ENCODE results near the gene MAPRE2. TPM values are rescaled to one million over a fixed set of nuclear protein-coding genes. Genes with fewer than 3 reads are reported as not detected.

MAPRE2 gene
- total RNA-seq, 1 experiment from 2014 or later = 29.4 TPM

DNA sequence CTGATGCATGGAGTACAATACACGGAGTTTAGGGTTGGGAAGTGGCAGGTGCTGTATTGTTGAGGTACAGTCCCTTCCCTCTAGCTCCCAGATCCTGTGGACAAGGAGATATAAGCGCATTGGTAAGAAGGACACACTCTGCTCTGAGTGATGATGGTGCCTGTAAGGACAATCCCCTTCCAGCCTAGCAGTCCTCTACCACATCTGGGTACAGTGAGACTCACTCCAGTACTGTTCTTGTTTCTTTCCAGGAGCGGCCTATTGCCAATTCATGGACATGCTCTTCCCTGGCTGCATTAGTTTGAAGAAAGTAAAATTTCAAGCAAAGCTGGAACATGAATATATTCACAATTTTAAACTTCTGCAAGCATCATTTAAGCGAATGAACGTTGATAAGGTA is 56.0 kb downstream of the MAPRE2 start:
- Histone ChIP-seq H4K20me1 (ENCODE audit: control insufficient read depth, insufficient read depth, insufficient read length) (no peaks in the 10 kb centered on the region), H3K56ac (ENCODE audit: insufficient read length, low read depth, low read length) (no peak overlapping the region), H4K91ac (ENCODE audit: insufficient read length, low read depth, low read length) (no peak overlapping the region), H3K27ac (ENCODE audit: insufficient read length, low read depth, low read length) (no peak overlapping the region), H2BK12ac (ENCODE audit: insufficient read length, low read depth, low read length) (no peak overlapping the region), H3K4me1 (ENCODE audit: insufficient read depth, low read length) (no peaks in the 10 kb centered on the region), H2AK5ac (ENCODE audit: insufficient read length, low read length) (no peak overlapping the region), H2BK20ac (ENCODE audit: low read depth, low read length, poor library complexity, severe bottlenecking) (no peak overlapping the region), H3K18ac (ENCODE audit: insufficient read length, low read depth, low read length) (no peak overlapping the region), H3K4me2 (ENCODE audit: insufficient read depth, insufficient read length, low read length) (no peak overlapping the region), H2AFZ (ENCODE audit: low read length) (no peak overlapping the region), H3K4ac (ENCODE audit: low read depth, low read length) (no peak overlapping the region), H3K14ac (ENCODE audit: insufficient read depth, low read length) (no peak overlapping the region), H4K5ac (ENCODE audit: insufficient read length, low read depth, low read length) (no peak overlapping the region), H3K23me2 (ENCODE audit: insufficient read length, low read depth, low read length, poor library complexity, severe bottlenecking) (no peaks in the 10 kb centered on the region), H2BK120ac (ENCODE audit: low read depth, low read length, poor library complexity, severe bottlenecking) (no peak overlapping the region), H2BK5ac (ENCODE audit: insufficient read length, low read length) (no peak overlapping the region), H3K9ac (ENCODE audit: extremely low read depth, insufficient read length, low read length) (no peak overlapping the region), H4K8ac (replicated peaks; ENCODE audit: insufficient read length, low read depth, low read length) (no peak overlapping the region), H3K79me2 (ENCODE audit: insufficient read depth, low read length) (no peaks in the 10 kb centered on the region), H3K79me1 (ENCODE audit: insufficient read depth, low read depth, low read length, poor library complexity, severe bottlenecking) (no peaks in the 10 kb centered on the region), H2BK15ac (ENCODE audit: low read depth, low read length) (no peak overlapping the region), H3T11ph (ENCODE audit: low read length) (no peak overlapping the region), H3K23ac (ENCODE audit: insufficient read length, low read depth, low read length) (no peak overlapping the region), H3K27me3 (ENCODE audit: insufficient read depth, low read length) (no peaks in the 10 kb centered on the region), H3K9me3 (ENCODE audit: control insufficient read depth, low read depth, low read length) (no peaks in the 10 kb centered on the region)
- no CpG with 5 or more reads among the region's 5 CpGs for WGBS (ENCODE audit: extremely low coverage, insufficient read length, low lambda C conversion rate)
- Mint-ChIP-seq H3K27ac (no peak overlapping the region), H3K27me3 (ENCODE audit: low read depth) (no peaks in the 10 kb centered on the region), H3K4me1 (no peaks in the 10 kb centered on the region), H3K4me3 (no peak overlapping the region), H3K9me3 (no peaks in the 10 kb centered on the region), H3K36me3 (ENCODE audit: insufficient read depth in 1 of 3, low read depth in 3 of 3) (no peaks in the 10 kb centered on the region; a peak in 3 of 7 replicates)
- TF ChIP-seq, protein P1, sequence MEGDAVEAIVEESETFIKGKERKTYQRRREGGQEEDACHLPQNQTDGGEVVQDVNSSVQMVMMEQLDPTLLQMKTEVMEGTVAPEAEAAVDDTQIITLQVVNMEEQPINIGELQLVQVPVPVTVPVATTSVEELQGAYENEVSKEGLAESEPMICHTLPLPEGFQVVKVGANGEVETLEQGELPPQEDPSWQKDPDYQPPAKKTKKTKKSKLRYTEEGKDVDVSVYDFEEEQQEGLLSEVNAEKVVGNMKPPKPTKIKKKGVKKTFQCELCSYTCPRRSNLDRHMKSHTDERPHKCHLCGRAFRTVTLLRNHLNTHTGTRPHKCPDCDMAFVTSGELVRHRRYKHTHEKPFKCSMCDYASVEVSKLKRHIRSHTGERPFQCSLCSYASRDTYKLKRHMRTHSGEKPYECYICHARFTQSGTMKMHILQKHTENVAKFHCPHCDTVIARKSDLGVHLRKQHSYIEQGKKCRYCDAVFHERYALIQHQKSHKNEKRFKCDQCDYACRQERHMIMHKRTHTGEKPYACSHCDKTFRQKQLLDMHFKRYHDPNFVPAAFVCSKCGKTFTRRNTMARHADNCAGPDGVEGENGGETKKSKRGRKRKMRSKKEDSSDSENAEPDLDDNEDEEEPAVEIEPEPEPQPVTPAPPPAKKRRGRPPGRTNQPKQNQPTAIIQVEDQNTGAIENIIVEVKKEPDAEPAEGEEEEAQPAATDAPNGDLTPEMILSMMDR (conservative IDR thresholded peaks at IDR 0.05) = no peak
- no peak for DNase-seq

Measured in H9 (cell line).